Cardiac muscle cell (in vitro differentiated cells and primary cell): Measurements from ENCODE around the gene KCNE3. TPM values are rescaled to one million over a fixed set of nuclear protein-coding genes. Genes with fewer than 3 reads are reported as not detected.
A peak's percentile ranks its signal among the peaks of the same experiment; 100 is the strongest.

Experiments
- DNase-seq, 2 donors: peaks; one replicate each; pipeline versions ENCODE4 v3.0.0 to v3.0.0-alpha.2; 2010 to 2017; ENCODE audit warnings: low read depth in 1 of 2, low spot score in 1 of 2
- H3K27ac ChIP-seq: fragments of 200-600 bp; sonication (generic); 2 replicates; pipeline ENCODE4 v1.5.1; 2016
- H3K27me3 ChIP-seq: fragments of 200-600 bp; sonication (generic); 2 replicates; pipeline ENCODE4 v1.6.0; 2016; ENCODE audit warnings: control low read depth
- H3K36me3 ChIP-seq: fragments of 200-600 bp; sonication (generic); 2 replicates; pipeline ENCODE4 v1.5.1; 2016; ENCODE audit warnings: control low read depth
- H3K4me1 ChIP-seq: fragments of 200-600 bp; sonication (generic); 2 replicates; pipeline ENCODE4 v1.8.1; 2017; ENCODE audit warnings: low read depth, mild to moderate bottlenecking, mixed run types
- H3K4me3 ChIP-seq: fragments of 200-600 bp; sonication (generic); 2 replicates; pipeline ENCODE4 v1.5.1; 2016; ENCODE audit warnings: mild to moderate bottlenecking
- H3K9me3 ChIP-seq: fragments of 200-600 bp; sonication (generic); 2 replicates; pipeline ENCODE4 v1.5.1; 2017; ENCODE audit warnings: low read depth, mild to moderate bottlenecking, control low read depth
- polyA plus RNA-seq: library from polyadenylated mRNA; unstranded; fragments of >200 nt; fragmentation: Nextera tagmentation; extraction: Ambion mirVana; gene quantifications from 2 replicates; pipeline ENCODE4 v1.2.1, GENCODE V29; 2016
- total RNA-seq: library from RNA; depleted of rRNA; stranded (reverse); fragments of >200 nt; gene quantifications from 2 replicates; pipeline ENCODE4 v1.2.3, GENCODE V29; 2016
- TF ChIP-seq, protein P1 (sequence below): IDR thresholded peaks from 2 replicates; pipeline ENCODE4 v1.5.1; 2012; ENCODE audit warnings: low read depth, mild to moderate bottlenecking, low read length

The KCNE3 gene, protein sequence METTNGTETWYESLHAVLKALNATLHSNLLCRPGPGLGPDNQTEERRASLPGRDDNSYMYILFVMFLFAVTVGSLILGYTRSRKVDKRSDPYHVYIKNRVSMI
- total RNA-seq = 0.14 and 1.4 TPM in 2 replicates
- polyA plus RNA-seq = 0.17 and 0.33 TPM in 2 replicates

DNA sequence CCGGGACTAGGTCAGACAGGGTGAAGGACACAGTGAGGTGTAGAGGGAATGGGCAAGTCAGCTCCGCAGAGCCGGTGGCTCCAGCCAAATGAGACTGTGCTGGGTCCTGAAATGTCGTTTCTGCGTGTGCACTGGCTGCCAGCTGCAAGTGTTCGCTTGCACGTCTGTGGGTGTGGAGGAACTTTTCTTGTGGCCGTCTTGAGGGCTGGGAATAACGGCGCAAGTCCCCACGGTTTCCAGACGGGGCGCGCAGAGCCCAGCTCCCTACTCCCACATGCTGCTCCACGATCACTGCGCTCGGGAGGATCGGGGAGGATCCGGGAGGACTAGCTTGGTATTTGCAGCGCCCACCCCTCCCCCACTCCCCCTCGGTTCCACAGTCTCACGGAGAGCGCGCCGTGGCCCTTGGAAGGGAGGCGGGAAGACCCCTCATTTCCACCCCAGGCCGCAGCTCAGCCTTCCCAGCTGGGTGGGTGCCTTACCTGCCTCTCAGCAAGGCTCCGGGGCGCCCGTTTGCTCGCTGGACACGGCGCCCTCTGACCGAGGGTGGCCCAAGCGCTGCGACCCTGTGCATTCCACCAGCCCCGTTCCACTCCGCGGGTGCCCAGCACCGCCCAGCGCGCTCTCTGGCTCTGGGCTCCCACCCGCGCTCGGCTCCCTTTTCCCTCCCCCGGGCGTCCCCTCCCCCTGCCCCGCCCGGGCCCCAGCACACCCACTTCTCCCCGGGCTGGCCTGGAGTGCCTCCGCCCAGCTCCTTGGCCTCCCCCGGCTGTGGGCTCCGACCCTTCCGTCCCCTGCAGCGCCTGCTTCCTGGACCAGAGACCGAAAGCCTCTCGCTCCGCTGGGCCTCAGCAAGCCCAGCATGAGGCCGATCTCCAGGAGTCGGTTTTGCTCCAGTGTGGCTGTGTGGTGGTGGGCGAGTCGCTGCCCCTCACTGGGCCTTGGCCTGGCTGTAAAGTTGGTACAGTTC, at the start of gene KCNE3:
Gene KCNE3 (minus strand): TSS at position 634 of the 970 bp plus-strand sequence. CDS start 9,986 bp downstream, outside the sequence.
- Histone ChIP-seq H3K4me3 (peak within 1 kb of the TSS; percentile 6), H3K27me3 (no peaks in the 10 kb centered on the region), H3K4me1 (no peaks in the 10 kb centered on the region), H3K27ac (no peak within 1 kb of the TSS), H3K9me3 (no peaks in the 10 kb centered on the region), H3K36me3 (no peaks in the 10 kb centered on the region)
- TF ChIP-seq, protein P1, sequence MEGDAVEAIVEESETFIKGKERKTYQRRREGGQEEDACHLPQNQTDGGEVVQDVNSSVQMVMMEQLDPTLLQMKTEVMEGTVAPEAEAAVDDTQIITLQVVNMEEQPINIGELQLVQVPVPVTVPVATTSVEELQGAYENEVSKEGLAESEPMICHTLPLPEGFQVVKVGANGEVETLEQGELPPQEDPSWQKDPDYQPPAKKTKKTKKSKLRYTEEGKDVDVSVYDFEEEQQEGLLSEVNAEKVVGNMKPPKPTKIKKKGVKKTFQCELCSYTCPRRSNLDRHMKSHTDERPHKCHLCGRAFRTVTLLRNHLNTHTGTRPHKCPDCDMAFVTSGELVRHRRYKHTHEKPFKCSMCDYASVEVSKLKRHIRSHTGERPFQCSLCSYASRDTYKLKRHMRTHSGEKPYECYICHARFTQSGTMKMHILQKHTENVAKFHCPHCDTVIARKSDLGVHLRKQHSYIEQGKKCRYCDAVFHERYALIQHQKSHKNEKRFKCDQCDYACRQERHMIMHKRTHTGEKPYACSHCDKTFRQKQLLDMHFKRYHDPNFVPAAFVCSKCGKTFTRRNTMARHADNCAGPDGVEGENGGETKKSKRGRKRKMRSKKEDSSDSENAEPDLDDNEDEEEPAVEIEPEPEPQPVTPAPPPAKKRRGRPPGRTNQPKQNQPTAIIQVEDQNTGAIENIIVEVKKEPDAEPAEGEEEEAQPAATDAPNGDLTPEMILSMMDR = no peak
- peak in 1 of 2 donors; percentile 70 for DNase-seq

DNA sequence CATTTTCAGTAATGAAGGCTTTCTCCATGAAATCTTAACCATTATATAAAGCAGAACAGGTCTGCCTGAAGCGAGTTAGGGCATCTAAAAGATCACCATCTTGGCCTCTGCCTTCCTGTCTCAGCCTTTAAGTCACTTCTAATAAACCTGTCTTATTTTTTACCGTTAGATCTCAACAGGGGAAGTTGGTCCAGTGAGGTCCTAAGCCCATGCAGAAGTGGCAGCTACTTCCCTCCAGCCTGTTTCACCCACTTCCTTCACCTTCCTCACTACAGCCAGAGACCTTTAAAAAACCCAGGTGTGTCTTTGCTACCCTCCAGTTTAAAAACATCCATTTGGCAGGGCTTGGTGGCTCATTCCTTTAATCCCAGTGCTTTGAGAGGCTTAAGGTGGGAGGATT, 40.2 kb upstream of the KCNE3 start:
- no peak overlapping the region for H3K27ac ChIP-seq
- H3K9me3 ChIP-seq = no peaks in the 10 kb centered on the region
- no peaks in the 10 kb centered on the region for H3K36me3 ChIP-seq
- H3K4me3 ChIP-seq = no peak overlapping the region
- no peak for DNase-seq
- TF ChIP-seq, protein P1 = no peak
- no peaks in the 10 kb centered on the region for H3K27me3 ChIP-seq
- no peaks in the 10 kb centered on the region for H3K4me1 ChIP-seq

DNA sequence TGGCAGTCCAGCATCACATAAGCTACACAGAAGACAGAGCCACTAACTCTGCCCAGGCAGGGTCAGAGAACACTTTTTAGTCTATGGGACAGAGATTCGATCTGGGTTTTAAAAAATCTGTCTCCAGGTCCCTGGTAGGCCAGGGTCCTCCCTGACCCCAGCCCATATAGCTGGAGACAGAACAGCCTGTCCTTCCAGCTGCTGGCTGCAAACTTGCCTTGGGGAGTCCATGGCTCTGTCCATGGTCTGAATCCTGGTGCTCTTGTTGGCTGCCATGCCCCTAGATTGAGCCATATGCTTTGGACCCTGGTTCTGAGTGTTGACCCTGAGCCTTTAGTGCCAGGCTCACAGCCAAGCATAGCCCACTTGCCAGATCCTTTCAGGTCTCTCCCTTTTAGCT, 39.5 kb upstream of the KCNE3 start:
- TF ChIP-seq, protein P1 = no peak
- Histone ChIP-seq H3K4me1 (no peaks in the 10 kb centered on the region), H3K9me3 (peaks cover 4% of the 10 kb centered on the region), H3K36me3 (no peaks in the 10 kb centered on the region), H3K27ac (no peak overlapping the region), H3K4me3 (no peak overlapping the region), H3K27me3 (no peaks in the 10 kb centered on the region)
- peak in 1 of 2 donors; percentile 15 for DNase-seq

DNA sequence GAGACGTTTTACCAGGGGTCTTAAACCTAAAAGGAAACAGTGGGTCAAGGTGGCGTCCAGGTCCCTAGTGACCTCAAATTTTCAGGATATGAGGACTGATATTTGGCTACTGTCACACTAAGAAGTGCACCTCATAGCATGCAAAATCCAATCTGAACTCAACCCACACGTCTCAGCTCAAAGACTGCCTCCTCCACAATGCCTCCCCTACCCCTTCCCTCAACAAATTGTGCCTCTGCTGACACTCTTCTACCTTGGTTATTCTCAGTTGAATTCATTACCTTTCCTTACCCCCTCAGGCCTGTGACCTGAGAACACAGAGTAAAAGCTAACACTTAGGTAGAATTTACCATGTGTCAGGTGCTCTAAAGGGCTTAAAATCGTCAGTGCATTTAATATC, 38.6 kb upstream of the KCNE3 start:
- H3K27ac ChIP-seq = no peak overlapping the region
- no peaks in the 10 kb centered on the region for H3K36me3 ChIP-seq
- H3K4me1 ChIP-seq = no peaks in the 10 kb centered on the region
- H3K4me3 ChIP-seq = no peak overlapping the region
- peaks cover 7% of the 10 kb centered on the region for H3K9me3 ChIP-seq
- TF ChIP-seq, protein P1 = no peak
- no peaks in the 10 kb centered on the region for H3K27me3 ChIP-seq
- DNase-seq = no peak

DNA sequence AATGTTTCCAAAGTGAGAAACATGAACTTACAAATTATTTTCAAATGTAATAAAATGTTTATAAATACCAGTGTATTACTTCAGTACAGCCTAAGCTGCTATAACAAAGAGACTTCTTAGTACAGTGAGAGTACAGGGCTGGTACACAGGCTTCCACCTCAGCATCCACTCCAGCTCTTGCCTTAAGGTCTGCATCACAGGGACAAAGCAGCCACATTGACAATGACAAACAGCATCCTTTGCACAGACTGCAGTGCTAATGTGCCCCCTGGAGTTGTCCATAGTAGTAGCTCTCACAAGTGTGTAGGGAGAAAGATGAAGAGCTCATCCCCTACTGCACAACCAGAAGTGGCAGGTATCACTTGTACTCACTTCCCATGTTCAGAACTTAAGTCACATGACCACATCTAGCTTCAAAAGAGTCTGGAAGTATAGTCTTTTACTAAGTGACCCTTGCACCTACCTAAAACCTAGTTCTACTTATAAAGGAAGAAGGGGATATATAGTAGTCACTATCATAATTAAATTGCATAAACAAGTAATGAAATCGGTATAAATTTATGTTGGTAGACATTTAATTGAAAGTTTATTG, 36.8 kb upstream of the KCNE3 start:
- H3K4me3 ChIP-seq = no peak overlapping the region
- no peak overlapping the region for H3K27ac ChIP-seq
- H3K36me3 ChIP-seq = no peaks in the 10 kb centered on the region
- TF ChIP-seq, protein P1 = no peak
- peaks cover 7% of the 10 kb centered on the region for H3K9me3 ChIP-seq
- H3K4me1 ChIP-seq = no peaks in the 10 kb centered on the region
- H3K27me3 ChIP-seq = no peaks in the 10 kb centered on the region
- DNase-seq = no peak
